PC-3 (cell line): Measurements from ENCODE around the gene VPREB3. TPM values are rescaled to one million over a fixed set of nuclear protein-coding genes. Genes with fewer than 3 reads are reported as not detected.

Experiments used
- ATAC-seq: fragments of 200-7000 bp; cut with Tn5 transposase; 2 replicates; pipeline ENCODE4 v1.9.1; 2020; ENCODE audit warnings: mild to moderate bottlenecking, moderate library complexity
- BruUV-seq: library from RNA; stranded (reverse); fragments of 400-500 nt; replicated peaks from 2 replicates; lab custom pipeline; 2021; lab: Mats Ljungman, UMichigan
- CTCF ChIA-PET: fragments of 300-600 bp; sonication (Branson Sonifier 250); formaldehyde crosslinking; loops from one replicate; lab custom pipeline; 2022; ENCODE audit warnings: antibody characterized with exemption; lab: Charles Lee
- POLR2A ChIA-PET: fragments of 300-600 bp; sonication (Branson Sonifier 250); formaldehyde crosslinking; loops from one replicate; lab custom pipeline; 2022; ENCODE audit warnings: antibody characterized with exemption; ENCODE audit not compliant: unreplicated experiment; lab: Charles Lee
- DNase-seq: peaks from one replicate; pipeline ENCODE4 v3.0.0-alpha.2; 2015
- H2AFZ ChIP-seq: fragments of 300-600 bp; sonication (generic); 2 replicates; pipeline ENCODE4 v1.6.0; 2016; ENCODE audit warnings: antibody characterized with exemption, low read length
- H3F3A ChIP-seq: fragments of 300-600 bp; sonication (generic); one replicate; pipeline ENCODE4 v1.6.0; 2017; ENCODE audit warnings: antibody characterized with exemption, low read length, control low read depth, mild to moderate bottlenecking; ENCODE audit not compliant: unreplicated experiment
- H3K27ac ChIP-seq: fragments of 300-600 bp; sonication (generic); 2 replicates; pipeline ENCODE4 v1.5.1; 2016; ENCODE audit warnings: mild to moderate bottlenecking, low read length
- H3K27me3 ChIP-seq: fragments of 300-600 bp; sonication (generic); 2 replicates; pipeline ENCODE4 v1.6.1; 2016; ENCODE audit warnings: low read length, mixed read lengths
- H3K36me3 ChIP-seq: fragments of 300-600 bp; sonication (generic); 2 replicates; pipeline ENCODE4 v1.6.1; 2016; ENCODE audit warnings: low read depth, mixed run types, low read length, mixed read lengths
- H3K4me1 ChIP-seq: fragments of 300-600 bp; sonication (generic); 2 replicates; pipeline ENCODE4 v1.5.1; 2016; ENCODE audit warnings: low read length; ENCODE audit not compliant: insufficient read depth
- H3K4me2 ChIP-seq: fragments of 300-600 bp; sonication (generic); 2 replicates; pipeline ENCODE4 v1.6.0; 2016; ENCODE audit warnings: low read length
- H3K4me3 ChIP-seq: fragments of 300-600 bp; sonication (generic); 2 replicates; pipeline ENCODE4 v1.5.1; 2016; ENCODE audit warnings: mild to moderate bottlenecking, low read length, mixed read lengths
- H3K79me2 ChIP-seq: fragments of 300-600 bp; sonication (generic); 2 replicates; pipeline ENCODE4 v1.6.1; 2017; ENCODE audit warnings: low read length, mixed read lengths
- H3K9ac ChIP-seq: fragments of 300-600 bp; sonication (generic); 2 replicates; pipeline ENCODE4 v1.6.0; 2016; ENCODE audit warnings: mild to moderate bottlenecking, low read length
- H3K9me2 ChIP-seq: fragments of 300-600 bp; sonication (generic); replicated peaks from 2 replicates; pipeline ENCODE4 v1.6.1; 2016; ENCODE audit warnings: mixed run types, low read length, mixed read lengths
- H3K9me3 ChIP-seq: fragments of 300-600 bp; sonication (generic); 2 replicates; pipeline ENCODE4 v1.6.1; 2016; ENCODE audit warnings: low read length, mixed read lengths
- H4K20me1 ChIP-seq: fragments of 300-600 bp; sonication (generic); 2 replicates; pipeline ENCODE4 v1.6.1; 2016; ENCODE audit warnings: low read length, mixed read lengths
- EZH2 ChIP-seq: fragments of 300-600 bp; sonication (generic); IDR thresholded peaks from one replicate; pipeline ENCODE4 v1.6.1; 2017; ENCODE audit warnings: antibody characterized with exemption, mild to moderate bottlenecking, low read length; ENCODE audit not compliant: unreplicated experiment
- EZH2phosphoT487 ChIP-seq: fragments of 300-600 bp; sonication (generic); IDR thresholded peaks from 2 replicates; pipeline ENCODE4 v1.6.1; 2018; ENCODE audit warnings: mild to moderate bottlenecking, antibody characterized with exemption, low read length, borderline replicate concordance
- intact Hi-C: fragments of 100-400 bp; cut with micrococcal nuclease; formaldehyde crosslinking; loops from 2 replicates; pipeline ENCODE4 v1.9.0; 2023
- total RNA-seq: library from RNA; depleted of rRNA; stranded (reverse); fragments of >200 nt; gene quantifications from 2 replicates; pipeline ENCODE4 v1.2.3, GENCODE V29; 2014
- TF ChIP-seq, protein P1 (sequence below): fragments of 300-600 bp; sonication (generic); conservative IDR thresholded peaks from 2 replicates; pipeline ENCODE4 v1.5.1; 2017; ENCODE audit warnings: antibody characterized with exemption, low read depth, mild to moderate bottlenecking, low read length

VPREB3 gene
- total RNA-seq, 1 experiment from 2014 or later: 0.77 TPM

DNA sequence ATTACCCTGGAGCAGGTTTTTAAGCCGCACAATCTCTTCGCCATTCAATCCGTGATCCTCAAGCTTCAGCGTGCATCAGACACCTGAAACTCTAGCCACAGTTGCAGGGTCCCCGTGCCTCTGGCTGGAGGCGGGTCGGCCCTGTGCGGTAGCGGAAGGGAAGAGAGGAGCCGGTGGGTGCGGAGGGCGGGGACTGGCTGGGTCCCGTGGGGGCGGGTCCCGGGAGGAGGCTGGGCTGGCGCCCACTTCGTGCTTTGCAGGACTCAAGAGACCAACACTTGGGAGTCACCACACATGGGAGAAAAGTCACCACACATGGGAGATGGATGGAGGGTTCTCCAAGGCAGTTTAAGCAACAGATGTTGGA is 9.3 kb upstream of the VPREB3 start:
- Histone ChIP-seq H2AFZ (no peak overlapping the region), H3K4me2 (no peak overlapping the region), H3K4me3 (no peak overlapping the region), H3K9me3 (no peaks in the 10 kb centered on the region), H3K27ac (no peak overlapping the region), H3K36me3 (peaks cover 5% of the 10 kb centered on the region; the same call in 1 of the 2 replicates), H3K9ac (no peak overlapping the region), H3K4me1 (peaks cover 4% of the 10 kb centered on the region; the same call in 1 of the 2 replicates), H4K20me1 (no peaks in the 10 kb centered on the region), H3K27me3 (no peaks in the 10 kb centered on the region), H3F3A (no peaks in the 10 kb centered on the region), H3K9me2 (no peaks in the 10 kb centered on the region), H3K79me2 (peaks cover 22% of the 10 kb centered on the region)
- BruUV-seq: no TSS peak
- no peak for DNase-seq
- ChIA-PET CTCF (no interaction called here), POLR2A (interaction anchor here (0.6 kb wide), 1 partner anchor 13 kb away, joined by 3 read pairs; the partner anchor contains the start of gene ZNF70)
- ATAC-seq: no peak
- intact Hi-C loops: no loop called here
- no peak for TF ChIP-seq EZH2
- TF ChIP-seq, protein P1, sequence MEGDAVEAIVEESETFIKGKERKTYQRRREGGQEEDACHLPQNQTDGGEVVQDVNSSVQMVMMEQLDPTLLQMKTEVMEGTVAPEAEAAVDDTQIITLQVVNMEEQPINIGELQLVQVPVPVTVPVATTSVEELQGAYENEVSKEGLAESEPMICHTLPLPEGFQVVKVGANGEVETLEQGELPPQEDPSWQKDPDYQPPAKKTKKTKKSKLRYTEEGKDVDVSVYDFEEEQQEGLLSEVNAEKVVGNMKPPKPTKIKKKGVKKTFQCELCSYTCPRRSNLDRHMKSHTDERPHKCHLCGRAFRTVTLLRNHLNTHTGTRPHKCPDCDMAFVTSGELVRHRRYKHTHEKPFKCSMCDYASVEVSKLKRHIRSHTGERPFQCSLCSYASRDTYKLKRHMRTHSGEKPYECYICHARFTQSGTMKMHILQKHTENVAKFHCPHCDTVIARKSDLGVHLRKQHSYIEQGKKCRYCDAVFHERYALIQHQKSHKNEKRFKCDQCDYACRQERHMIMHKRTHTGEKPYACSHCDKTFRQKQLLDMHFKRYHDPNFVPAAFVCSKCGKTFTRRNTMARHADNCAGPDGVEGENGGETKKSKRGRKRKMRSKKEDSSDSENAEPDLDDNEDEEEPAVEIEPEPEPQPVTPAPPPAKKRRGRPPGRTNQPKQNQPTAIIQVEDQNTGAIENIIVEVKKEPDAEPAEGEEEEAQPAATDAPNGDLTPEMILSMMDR: no peak
- TF ChIP-seq EZH2phosphoT487: no peak

DNA sequence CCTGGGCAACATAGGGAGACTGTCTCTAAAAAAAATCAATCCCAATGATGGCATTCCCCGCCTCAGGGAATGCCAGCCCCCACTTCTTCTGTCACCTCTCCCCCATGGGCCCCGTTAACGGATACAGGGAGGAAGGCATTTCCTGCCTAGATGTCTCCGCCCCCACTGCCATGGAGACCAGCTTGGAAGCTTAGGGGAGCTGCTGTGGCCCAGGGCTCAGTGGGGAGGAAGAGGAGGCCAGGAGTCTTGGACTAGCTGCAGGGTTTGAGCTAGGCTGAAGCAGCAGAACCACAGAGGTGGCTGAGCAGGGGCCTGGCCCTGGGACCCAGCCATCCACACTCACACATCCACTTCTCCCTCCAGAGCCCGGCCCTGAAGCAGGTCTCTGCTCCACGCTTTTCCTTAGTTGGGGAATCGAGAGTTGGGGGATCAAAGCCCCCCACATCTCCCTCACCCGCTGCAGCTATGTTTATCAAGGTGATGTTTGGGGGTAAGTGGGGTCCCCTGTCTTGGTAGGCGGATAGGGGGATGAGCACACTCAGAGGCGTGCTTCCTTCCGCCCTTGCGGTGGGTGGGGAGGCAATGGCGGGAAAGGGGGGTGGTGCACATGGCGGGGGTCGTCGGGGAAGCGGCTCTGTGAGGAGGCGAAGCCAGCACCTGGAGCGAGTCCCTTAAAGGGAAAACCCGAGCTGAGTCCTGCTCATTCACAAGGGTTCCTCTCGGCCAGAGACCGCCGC is 8.8 kb upstream of the VPREB3 start, which contains the start of gene C22orf15:
C22orf15 (plus strand) TSS at position 149 of the 737 bp plus-strand sequence; CDS start at position 466, 317 bp downstream.
- CTCF ChIA-PET: no interaction called here
- no TSS peak for BruUV-seq

More for the DNA sequence above, 8.8 kb upstream of the VPREB3 start, which contains the start of gene C22orf15:
- Histone ChIP-seq H3K9ac (no peak within 1 kb of the TSS), H4K20me1 (no peaks in the 10 kb centered on the region), H3K27me3 (no peaks in the 10 kb centered on the region), H3K4me2 (no peak within 1 kb of the TSS), H3K4me1 (peaks cover 4% of the 10 kb centered on the region; the same call in 1 of the 2 replicates), H3K79me2 (peaks cover 17% of the 10 kb centered on the region), H3K9me3 (no peaks in the 10 kb centered on the region), H3K9me2 (no peaks in the 10 kb centered on the region), H2AFZ (no peak within 1 kb of the TSS), H3K27ac (no peak within 1 kb of the TSS), H3K36me3 (peaks cover 5% of the 10 kb centered on the region; the same call in 1 of the 2 replicates), H3F3A (no peaks in the 10 kb centered on the region), H3K4me3 (no peak within 1 kb of the TSS)
- POLR2A ChIA-PET: interaction anchor here (0.6 kb wide), 1 partner anchor 12 kb away, joined by 3 read pairs; the partner anchor contains the start of gene ZNF70
- TF ChIP-seq EZH2 (no peak), EZH2phosphoT487 (no peak)
- TF ChIP-seq, protein P1: no peak
- intact Hi-C loops: no loop called here
- DNase-seq (no peak), ATAC-seq (no peak)
